ENCODE results near the gene CIAO2B.
"Not testable (repeated sequence)": the region's sequence is repeated elsewhere in the genome, so short reads cannot be mapped to it uniquely, and the experiment has no call there.

Gene CIAO2B

DNA sequence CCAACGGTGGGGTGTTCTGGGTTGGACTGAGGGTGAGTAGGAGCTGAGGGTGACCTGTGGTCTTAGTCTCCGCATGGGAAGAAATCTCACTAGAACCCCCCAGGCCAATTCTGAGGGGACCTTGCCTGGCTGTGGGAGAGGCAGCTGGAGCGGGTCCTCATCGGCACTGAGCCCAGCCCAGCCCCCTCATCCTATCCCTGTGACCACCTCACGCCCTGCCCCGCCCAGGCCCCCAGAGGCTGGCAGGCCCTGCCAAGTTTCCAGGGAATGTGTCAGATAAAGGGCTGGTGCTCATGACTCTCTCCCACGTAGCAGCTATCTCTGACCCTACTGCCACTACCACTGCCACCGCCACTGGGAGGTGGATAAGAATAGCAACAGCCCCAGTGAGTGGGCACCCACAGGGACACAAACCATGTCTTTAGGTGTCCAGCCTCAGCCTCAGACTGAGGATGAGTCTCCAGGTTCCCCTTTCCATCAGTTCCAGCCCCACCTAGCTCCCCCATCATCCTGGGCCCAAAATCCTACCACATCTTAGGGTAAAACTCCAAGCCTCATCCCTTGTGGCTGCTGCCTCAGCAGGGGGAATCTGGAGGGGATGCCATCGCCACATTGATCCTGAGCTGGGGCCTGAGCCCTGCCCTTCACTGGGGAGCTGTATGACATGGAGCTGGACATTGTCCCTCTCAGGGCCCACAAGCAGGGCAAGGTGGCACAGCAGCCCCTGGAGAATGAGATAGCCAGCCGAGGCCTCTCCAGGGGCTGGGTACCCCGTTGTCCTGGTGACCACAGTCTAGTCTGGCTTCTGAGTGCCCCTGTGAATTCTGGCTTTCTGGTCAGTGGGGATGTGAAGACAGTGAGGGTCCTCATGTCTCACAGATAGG is 30.4 kb downstream of the CIAO2B start:
- DNase-seq, result no peak

DNA sequence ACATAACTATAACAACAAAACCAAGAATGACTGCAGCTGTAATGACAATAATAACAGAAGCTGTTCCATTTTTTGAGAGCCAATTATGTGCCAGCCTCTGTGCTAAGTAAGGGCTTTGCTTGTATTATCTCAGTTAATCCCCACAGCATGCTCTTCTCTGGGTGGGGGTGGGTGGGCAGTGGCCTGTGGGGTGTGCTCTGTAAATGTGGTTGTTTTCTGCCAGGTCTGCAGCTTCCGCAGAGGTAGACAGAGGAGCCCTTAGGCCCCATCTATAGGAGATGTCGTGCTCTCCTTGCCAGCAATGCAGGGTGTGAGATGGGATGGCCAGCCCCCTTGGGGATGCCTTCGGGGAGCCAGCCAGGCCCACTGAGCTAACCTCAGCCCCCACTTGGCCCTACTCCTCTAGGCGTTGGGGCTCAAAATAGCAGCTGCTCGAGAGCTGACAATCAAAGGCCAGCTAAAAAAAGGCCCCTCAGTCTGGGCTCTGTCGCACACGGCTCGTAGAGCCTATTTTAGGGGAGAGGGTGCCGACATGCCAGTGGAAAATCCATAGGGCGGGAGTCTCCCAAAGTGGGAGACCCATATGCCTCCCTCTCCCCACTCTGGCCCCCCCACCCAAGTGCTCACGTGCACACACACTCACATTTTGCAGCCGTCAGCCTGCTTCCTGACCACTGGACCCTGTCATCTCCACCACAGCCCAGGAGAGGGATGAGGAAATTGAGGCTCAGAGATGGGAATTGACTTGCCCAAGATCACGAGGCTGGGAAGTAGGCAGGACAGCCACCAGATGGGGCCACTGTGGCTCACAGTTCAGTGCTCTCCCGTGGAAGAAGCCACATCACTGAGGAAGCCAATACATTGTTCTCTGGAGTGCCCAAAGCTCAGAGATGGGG is 31.3 kb downstream of the CIAO2B start:
- no peak for DNase-seq

DNA sequence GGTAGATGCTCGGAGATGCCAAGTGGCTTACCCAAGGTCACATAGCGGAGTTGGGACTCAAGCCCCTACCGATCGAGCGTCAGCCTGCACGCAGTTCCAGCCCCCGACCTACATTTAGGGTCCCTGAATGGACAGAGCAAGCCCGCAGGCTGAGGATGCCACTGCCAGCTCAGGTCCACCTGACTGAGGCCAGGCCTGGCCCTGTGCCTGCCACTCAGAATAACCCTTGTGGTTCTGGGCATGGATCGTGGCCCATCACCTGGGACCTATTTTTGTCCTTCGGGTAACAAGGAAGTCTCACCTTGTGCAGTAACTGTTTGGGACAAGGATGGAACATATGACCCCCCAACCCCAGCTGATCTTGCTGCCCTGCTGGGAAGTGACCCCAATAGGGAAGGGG is 32.6 kb downstream of the CIAO2B start:
- DNase-seq, result no peak

DNA sequence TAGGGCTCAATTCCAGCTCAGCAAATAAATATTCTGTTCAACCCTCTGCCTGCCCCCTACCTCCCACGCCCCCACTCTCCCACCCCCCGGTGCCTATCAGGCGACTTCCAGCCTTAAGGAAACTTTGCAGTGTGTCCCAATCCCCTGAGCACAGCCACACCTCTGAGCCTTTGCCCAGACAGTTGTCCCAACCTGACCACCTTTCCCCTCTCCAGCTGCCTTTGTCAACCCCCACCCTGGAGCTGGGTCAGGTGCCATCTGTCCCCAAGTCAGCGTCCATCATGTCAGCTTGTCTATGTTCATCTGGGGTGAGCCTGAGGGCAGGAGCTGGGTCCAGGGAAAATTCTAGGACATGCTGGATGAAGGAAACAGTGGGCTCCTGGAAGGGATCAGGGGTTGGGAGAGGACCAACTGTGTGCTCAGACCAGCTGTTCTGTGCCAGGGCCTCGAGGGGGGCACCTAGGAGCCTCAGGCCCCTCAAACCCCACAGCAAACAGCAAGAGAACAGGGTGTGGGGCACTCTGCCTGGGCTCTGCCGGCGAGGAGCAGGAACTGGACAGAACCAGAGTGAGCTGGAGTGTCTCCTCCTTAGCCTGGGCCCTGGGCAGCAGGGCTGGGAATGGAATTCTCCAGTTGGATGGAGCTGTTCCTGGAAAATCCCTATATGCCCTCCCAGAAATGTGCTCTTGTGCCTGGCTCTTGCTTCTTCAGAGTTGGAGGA is 33.3 kb downstream of the CIAO2B start:
- DNase-seq, result no peak

DNA sequence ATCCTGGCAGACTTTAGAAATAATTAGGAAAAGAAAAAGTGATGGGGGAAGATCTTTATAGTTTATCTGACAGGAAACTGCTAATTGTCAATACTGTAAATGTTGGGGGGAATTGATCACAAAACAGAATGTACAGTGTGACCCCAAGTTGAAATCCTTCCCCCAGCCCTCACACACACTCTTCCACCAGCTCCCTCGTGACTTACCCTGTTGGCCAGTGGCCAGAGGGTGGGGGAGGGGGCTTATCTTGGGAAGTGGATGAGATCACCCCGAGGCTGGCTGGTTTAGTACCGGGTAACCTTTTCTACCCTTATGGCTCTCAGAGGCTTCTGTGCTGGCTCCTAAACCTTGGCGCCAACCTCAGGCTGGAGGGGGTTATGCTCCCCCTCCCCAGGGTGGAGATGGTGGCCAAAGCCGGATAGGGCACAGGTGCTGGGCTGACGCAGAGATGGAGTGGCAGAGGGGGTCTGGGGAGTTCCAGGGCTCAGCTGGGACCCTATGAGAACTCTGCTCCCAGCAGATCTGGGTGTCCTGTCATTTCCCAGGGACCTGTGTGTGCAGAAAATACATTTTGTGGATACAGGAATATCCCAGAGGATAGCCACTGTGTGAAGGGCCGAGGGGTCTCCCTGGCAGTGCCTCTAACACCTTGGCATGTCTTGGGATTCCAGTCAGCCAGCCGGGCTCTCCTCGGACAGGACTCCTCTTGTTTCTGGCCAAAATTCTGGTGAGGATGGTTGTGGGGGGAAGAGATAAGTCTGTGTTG is 34.1 kb downstream of the CIAO2B start:
- DNase-seq, result no peak

DNA sequence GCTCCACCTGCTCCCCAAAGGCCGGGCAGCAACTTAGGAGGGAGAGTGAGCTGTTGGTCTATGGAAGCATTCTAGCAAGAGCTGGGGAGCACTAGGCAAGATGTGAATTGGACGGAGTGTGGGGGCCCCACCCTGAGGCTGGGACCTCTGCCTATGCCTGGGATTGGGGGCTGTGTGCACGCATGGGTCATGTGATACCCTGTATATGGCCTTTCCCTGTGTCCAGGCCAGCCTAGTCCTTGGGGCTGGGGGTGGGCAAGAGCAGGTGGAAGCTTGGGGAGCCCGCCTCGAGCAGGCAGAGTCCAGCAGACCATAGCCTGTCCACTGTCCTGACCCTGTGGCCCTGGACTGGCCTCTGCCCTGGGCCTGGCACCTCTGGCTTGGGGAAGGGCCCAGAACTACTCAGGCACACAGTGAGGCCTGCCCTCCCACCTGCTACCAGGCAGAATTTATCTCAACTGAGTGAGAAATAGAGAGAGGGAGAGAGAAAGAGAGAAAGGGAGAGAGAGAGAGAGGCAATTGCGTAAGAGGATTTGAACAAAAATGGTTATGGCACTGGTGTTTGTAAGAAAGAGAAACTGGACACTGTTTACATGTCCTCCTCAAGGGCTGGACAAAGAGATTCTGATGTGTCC is 34.8 kb downstream of the CIAO2B start:
- no peak for DNase-seq

DNA sequence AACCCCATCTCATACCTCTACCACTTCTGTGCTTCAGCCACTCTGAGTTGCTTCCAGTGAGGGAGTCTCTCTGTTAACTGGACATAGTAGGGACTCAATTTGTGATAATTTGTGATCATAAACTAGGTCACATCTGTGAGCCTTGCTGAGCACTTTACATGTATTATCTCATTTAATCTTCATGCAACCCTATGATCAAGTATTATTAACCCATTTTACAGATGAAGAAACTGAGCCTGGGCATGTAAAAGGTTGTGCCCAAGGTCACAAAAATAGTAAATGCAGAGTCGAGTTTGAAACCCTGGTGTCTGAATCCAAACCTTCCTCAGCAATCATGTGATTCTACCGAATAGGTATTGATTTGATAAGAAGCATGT is 35.3 kb downstream of the CIAO2B start:
- DNase-seq, result no peak

DNA sequence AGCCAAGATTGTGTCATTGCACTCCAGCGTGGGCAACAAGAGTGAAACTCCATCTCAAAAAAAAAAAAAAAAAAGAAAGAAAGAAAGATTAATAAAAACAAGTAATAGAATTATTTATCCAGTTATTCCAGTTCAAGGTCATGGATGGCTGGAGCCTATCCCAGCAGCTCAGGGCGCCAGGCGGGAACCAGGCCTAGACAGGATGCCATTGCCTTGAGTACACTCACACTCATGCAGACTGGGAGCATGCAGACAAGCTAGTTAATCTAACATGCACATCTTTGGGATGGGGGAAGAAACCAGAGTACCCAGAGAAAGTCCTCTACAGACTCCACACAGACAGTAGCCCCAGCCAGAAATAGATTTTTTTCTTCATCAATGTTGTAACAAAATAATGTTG is 36.0 kb downstream of the CIAO2B start:
- no peak for DNase-seq

DNA sequence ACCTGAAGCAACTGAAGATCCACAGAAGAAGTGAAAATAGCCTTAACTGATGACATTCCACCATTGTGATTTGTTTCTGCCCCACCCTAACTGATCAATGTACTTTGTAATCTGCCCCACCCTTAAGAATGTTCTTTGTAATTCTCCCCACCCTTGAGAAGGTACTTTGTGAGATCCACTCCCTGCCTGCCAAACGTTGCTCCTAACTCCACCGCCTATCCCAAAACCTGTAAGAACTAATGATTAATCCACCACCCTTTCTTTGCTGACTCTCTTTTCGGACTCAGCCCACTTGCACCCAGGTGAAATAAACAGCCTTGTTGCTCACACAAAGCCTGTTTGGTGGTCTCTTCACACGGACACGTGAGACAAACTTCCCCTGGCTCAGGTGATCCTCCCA is 37.5 kb downstream of the CIAO2B start:
- DNase-seq, result not testable (repeated sequence)

DNA sequence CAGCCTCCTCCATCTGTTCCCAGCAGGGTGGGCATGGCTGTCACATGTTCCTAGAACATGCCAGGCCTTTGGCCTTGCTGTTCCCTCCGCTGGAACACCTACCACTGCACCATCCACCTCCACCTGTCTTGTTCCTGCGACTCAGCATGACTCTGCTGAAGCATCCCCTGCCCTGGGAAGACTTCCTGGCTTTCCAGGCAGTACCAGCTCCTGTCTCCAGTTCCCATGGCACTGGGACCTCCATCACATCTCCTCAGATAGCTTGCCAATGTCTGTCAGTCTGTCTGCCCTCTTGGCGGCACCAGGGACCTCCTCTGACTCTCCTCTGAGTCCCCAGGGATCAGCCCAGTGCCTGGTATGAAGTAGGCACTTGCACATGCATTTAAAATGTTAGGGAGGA is 38.2 kb downstream of the CIAO2B start:
- DNase-seq, result no peak

DNA sequence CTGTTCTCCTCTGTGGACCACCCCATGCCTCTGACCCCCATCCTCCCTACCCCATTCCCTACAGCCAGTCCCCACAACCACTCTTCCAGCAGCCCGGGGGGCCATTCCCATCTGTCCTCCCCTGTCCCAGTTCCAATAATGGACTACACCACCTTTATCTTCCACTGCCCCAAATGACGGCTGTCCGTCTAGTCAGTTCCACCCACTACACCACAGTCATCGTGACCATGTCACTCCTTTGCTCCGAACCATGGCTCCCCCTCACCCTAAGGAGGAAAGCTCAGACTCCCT is 38.6 kb downstream of the CIAO2B start:
- no peak for DNase-seq

DNA sequence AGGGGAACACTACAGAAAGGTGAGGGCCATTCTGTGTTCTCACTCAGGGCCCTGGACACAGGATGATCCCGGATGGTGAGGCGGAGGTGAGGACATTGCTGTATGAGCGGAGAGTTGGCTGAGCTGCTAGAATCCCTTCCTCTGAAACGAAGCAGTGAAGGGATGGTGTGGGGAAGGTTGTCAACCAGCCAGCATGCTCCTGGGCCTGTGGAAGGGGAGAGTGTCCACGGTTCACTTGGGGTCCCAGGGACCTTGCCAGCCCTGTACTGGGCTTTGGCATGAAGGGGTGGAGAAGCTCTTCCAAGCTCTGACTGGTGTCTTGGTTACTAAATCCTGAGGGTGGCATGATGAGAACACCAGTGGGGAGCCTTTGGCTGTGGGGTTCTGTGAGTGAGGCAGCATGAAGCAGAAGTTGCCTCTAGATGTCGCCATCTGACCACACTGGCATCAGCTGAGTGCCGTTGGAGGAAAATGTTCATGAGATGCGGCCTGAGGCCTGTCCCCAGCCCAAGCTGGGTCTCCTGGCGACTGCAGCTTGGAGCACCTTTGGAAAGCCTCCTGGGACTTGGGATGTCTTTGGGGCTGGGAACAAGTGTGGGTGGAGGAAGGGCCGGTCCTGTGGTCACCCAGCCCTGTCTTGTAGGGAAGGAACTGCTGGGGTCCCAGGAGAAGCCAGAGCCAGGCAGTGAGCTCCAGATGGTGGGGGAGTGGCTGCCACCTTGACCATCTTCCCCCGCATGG is 39.1 kb downstream of the CIAO2B start:
- DNase-seq, result peak in 4 of 5 experiments; percentile 20 to 76 (median 23)

DNA sequence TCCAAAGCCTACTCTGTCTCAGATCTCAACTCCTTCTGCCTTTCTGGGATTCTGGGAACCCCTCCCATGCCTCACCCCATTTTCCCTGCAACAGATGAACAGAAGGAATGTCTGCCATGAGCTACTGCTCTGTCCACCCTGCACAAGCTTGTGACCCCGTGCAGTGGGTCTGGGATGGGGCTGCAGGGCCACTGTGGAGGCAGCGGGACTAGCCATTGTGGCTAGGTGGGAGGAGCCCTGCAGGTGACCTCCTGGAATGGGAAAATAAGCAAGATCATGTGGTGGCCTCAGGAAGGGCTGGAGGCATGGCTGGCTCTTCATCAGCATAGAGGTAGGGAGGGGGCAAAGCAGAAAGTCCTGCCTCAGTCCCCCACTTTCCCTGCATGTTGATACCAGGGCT is 40.1 kb downstream of the CIAO2B start:
- no peak for DNase-seq

DNA sequence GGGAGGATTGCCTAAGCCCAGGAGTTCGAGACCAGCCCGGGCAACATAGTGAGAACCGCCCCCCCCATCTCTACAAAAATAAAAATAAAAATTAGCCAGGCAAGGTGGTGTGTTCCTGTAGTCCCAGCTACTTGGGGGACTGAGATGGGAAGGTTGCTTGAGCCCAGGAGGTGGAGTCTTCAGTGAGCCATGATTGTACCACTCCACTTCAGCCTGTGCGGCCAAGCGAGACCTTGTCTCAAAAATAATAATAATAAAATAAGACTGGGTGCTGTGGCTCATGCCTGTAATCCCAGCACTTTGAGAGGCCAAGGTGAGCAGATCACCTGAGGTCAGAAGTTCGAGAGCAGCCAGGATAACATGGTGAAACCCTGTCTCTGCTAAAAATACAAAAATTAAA is 42.4 kb downstream of the CIAO2B start:
- DNase-seq, result no peak

DNA sequence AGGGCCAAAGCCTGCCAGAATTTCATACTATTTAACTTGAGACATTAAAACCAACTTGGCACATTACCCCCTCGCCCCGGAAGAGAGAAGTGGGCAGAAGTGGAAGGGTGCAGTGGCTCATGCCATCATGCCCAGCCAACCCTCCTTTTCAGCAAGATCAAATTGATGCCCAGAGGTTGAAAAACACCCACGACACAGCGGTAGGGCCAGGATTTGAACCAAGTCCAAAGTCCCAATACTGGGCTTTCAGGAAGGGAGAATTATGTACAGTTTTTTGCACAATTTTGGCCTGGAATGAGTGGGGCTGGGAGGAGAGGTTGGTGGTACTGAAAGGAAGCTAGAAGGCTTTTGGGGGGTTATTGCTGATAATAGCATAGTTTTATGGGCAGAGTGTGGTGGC is 42.8 kb downstream of the CIAO2B start:
- no peak for DNase-seq

DNA sequence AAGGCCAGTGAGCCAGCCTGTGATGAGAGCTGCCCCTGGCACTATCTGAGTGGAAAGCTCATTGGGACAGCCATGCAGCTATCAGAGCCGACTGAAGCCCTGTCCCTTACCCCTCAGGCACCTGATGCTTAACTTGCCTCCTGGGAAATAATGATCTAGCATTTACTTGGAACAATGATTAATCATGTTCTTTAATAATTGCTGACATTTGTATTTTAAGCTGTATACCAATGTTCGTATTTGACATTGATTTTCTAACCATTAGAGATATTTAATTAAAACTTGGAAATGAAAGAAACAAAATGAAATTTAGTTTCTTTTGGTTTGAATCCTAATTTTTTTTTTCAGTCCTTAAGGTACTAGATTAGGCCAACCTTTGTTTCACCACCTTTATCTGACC is 43.4 kb downstream of the CIAO2B start:
- DNase-seq, result no peak

DNA sequence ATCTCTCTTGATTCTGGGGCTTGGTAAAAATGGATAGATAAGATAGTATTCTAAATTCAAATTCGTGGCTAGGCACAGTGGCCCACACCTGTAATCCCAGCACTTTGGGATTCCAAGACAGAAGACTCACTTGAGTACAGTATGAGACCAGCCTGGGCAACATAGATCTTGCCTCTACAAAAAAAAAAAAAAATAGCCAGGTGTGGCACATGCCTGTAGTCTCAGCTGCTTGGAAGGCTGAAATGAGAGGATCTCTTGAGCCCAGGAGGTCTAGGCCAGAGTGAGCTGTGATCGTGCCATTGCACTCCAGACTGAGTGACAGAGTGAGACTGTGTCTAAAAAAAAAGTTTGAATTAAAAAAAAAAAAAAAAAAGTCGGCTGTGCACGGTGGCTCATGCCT is 44.6 kb downstream of the CIAO2B start:
- no peak for DNase-seq

DNA sequence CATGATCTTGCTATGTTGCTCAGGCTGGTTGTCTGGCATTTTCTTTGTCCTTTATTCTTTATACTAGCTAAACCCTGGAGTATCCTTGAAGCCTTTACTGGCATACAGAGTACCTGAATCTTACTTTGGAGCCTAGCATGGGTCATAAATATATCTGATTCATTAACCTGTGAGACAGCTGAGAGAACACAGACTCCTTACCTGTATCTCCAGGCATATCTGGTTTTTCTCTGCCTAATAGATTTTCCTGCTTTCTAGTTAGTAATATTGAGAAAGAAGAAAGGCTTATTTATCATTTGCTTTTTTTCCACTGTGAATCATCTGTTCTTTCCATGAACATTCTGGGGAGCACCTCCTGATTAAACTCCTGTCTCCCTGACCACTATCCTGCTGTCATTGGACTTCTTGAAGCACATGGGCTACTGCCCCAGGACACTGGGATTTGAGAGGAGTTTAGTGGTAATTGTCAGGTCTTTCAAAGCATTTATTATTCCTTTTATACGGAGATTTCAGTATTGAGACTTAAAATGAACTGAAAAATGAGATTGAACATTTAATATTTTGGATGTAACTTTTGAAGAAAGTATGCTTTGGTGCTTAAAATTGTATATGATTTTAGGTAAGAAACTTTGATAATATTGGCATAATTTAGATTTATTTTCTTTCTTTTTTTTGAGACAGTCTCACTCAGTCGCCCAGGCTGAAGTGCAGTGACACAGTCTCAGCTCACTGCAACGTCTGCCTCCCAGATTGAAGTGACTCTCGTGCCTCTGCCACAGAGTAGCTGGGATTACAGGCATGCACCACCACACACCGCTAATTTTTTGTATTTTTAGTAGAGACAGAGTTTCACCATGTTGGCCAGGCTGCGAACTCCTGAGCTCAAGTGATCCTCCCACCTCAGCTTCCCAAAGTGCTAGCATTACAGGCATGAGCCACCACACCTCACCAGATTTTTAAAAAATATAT is 45.3 kb downstream of the CIAO2B start:
- DNase-seq, result no peak

DNA sequence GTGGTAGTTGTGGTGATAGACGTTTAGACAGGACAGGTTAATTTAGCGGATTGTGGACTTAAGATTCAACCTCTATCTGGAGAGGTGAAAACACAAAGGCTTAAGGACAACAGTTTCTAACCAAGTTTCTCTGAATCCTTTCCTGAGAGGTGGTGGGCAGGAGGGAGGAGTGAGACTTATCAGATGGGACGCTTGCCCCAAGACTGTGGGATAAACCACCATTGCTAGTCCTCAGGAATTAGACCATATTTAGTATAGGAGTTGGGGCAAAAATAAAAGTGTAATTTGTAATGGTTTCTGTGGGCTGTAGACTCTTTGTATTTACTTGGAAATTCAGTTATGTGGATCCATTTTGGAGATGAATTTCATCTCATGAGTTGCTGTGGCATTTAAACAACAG is 47.3 kb downstream of the CIAO2B start:
- no peak for DNase-seq

DNA sequence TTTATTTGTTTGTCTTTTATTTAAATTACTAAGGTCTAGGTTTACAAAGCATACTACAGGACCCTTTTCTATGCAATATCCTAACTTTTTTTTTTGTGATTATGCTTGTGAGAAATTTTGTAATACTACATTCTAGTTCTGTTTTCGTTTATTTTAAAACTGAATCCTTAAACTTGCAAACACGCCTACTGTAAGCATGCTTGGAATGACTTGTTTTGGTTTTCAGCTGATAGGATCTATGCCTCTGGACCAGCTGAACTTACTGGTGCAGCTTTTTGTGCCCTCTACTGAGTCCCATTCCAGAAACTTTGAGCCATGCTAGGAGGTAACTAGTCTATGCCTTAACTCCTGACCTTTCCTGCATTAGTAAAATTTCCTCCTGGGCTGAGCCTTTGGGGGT is 47.9 kb downstream of the CIAO2B start:
- DNase-seq, result no peak
